ENCODE data around the gene PELI2.

PELI2 gene

GRCh38 chr14:56299306-56299984, 181.2 kb downstream of the PELI2 start:
- no peak for DNase-seq (ENCODE audit: low read depth in 2 of 2)

GRCh38 chr14:56300495-56300894, 182.3 kb downstream of the PELI2 start:
- peak; percentile 49 to 55 for DNase-seq (ENCODE audit: low read depth in 2 of 2)

- DNase-seq (ENCODE audit: low read depth in 2 of 2), result no peak
Observed at GRCh38 chr14:56304456-56304855, 186.2 kb downstream of the PELI2 start.

GRCh38 chr14:56309198-56309597, 191.0 kb downstream of the PELI2 start:
- DNase-seq (ENCODE audit: low read depth in 2 of 2), result no peak

DNA sequence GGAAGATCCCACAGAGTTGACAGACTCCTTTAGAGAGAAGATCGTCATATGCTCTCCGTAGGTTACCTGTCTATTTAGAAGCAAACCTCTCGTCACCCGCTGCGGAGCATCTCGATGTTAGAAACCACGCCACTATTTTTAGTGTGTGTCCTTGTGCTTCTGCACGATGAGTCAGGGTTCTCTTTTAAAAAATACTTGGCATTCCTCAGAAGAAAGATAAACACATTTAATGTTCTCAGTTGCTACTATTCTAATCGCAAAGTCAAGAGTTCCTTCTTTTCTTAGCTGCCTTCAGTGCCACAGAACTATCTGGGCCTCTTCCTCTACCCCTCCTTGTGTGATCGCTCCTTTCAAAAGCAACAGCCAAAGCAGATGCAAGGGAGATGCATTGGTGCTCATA, 192.4 kb downstream of the PELI2 start:
- no peak for DNase-seq (ENCODE audit: low read depth in 2 of 2)

DNA sequence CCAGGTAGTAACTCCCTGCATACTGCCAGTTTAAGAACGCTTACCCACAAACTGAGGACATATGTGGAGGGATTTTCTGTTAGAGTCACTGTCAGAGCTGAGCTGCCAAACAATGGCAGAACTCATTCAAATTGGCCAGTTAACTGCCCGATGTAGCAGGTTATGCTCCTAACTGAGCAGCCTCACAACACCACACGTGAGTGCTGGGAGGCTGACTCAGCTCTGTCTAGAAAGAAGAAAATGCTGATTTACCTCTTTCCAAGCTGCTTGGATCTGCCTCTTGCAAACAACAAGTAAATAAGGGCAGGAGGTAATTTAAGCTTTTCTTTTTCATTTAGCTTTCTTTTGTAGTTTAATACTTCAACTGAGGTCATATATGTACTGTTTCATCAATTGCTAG, 195.6 kb downstream of the PELI2 start:
- DNase-seq (ENCODE audit: low read depth in 2 of 2), result no peak

GRCh38 chr14:56318393-56319115, 200.3 kb downstream of the PELI2 start:
- no peak for DNase-seq (ENCODE audit: low read depth in 2 of 2)

DNA sequence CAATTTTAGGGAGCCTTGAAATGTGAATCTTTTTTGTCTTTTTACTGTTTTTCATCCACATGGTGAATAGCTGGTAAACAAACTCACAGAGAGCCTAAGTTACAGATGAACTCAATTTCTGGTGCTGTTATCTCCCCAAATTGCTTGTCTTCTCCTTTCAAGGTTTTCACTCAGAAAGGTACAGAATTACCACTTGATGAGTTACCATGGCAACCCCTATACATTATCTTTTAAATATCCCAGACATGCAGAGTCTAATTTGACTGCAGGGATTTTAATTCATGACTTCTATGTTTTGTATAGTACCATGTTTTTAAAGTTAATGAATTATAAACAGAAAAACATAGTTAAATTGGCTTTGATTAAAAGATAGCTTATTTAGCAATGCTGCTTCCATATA, 203.7 kb downstream of the PELI2 start:
- DNase-seq (ENCODE audit: low read depth in 2 of 2), result no peak

GRCh38 chr14:56322531-56322930, 204.3 kb downstream of the PELI2 start:
- no peak for DNase-seq (ENCODE audit: low read depth in 2 of 2)

- DNase-seq (ENCODE audit: low read depth in 2 of 2), result no peak
Observed at GRCh38 chr14:56324454-56324853, 206.2 kb downstream of the PELI2 start.

- DNase-seq (ENCODE audit: low read depth in 2 of 2), result peak; percentile 89 to 92
Observed at GRCh38 chr14:56324856-56325699, 206.9 kb downstream of the PELI2 start.

DNA sequence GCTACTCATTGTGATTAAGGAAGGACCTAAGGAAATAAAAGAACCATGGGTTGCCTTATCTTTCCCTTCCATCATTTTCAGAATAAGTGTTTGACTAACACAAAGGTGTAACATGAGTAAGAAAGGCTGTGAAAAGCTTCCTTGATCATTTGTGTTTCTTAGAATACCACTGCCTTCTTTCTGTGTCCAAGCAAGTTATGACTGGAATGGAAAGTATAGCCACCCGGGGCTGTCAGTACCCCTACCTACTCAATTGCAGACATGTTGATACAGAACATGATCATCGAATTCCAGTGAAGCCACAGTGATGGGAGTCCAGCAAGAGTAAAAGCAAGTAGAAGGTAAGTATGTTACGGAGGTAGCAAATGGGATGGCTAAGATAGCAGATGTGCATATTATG, 209.8 kb downstream of the PELI2 start:
- DNase-seq (ENCODE audit: low read depth in 2 of 2), result no peak

GRCh38 chr14:56331592-56332216, 213.5 kb downstream of the PELI2 start:
- no peak for DNase-seq (ENCODE audit: low read depth in 2 of 2)

DNA sequence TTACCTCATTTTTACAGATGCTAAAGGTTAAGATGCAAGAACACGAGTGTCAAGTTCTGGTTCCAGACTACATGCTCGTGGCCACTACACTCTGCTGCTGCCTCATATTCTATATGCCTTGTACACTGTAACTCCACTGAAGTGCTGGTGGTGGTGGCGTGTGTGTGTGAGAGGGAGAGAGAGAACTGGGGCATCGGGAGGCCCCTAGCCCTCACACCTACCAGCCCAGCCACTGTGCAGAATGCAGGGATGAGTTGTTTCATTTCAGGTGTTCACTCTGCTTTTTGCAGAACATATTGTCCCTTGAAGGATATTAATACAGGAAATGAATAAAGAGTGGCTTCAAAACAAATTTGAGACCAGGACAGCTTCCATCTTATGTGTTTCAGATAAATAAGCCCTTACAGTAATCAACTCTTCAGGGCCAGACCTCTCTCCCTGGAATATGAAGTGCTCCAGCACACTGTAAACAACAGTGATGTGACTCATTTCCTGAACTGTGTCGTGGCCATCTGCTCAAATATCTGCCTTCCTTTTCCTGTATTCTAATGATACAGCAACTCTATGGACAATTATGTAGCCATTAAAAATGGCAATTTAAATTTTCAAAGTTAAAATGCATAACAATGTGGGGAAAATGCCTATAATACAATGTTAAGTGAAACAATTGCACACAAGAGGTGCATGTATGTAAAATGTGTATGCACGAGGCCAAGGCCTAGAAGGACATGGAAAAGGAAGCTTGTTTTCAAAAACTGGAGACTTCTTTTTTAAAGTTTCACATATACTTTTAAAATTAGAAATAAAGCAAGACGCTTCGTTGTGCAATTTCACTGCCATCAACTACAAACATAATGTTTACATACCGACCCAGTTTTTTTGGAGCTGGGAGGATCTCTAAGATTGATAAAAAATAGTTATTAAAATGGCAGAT, 215.4 kb downstream of the PELI2 start:
- no peak for DNase-seq (ENCODE audit: low read depth in 2 of 2)

GRCh38 chr14:56334458-56334857, 216.2 kb downstream of the PELI2 start:
- no peak for DNase-seq (ENCODE audit: low read depth in 2 of 2)

GRCh38 chr14:56338674-56339073, 220.5 kb downstream of the PELI2 start:
- DNase-seq (ENCODE audit: low read depth in 2 of 2), result no peak

DNA sequence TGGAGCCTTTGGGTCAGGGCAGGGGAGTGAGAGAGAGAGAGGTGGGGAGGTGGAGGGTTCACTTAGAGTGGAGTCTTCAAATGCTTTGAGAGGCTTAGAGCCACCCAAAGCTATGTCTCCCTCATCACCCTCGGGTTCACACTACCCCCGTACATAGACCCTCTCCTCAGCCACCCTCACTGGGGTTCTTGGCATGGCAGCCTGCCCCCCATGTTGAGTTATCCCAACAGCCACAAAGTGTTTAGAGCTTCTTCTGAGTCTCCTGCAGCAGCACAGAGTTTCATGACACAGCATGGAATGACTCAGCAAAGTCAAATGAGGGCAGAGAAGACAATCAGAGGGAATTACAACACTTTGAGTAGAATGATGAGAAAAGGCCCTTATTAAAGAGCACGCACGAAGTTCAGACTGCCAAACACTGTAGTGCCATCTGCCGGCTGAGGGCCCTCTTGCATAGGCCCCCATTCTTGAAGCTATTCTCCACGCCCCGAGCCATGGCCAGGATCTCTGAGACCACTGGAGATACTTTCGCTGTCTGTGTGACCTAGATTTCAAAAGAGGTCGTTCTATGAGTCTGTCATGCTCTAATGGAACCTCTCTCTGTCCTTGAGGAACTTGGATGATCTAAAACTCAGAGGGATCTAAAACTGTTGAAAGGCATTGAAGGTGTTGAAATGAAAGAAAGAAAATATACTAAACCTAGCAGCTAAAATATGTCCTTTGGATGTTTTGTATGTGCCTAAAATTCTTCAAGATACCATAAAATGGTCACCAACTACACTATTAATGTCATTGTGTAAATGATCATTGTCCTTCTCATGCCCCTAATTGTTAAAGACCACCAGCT, 221.9 kb downstream of the PELI2 start:
- peak; percentile 92 to 93 for DNase-seq (ENCODE audit: low read depth in 2 of 2)

DNA sequence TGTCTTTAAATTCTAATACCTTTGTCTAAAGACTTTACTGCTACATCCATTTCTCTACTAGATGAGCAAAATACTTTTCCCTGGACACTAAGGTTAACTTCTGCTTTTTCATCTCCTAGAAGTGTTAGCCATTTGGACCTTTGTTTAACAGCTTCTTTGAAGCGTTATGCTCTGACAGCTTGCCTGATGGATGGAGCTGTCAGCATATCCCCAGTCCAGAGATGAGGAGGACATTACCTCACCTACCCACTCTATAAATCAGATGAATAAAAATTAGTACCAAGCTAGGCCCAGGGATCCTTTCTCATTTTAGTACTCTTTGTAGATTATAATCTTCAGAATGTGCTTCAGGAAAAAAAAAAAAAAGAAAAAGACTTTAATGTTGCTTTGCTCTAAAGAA, 222.7 kb downstream of the PELI2 start:
- no peak for DNase-seq (ENCODE audit: low read depth in 2 of 2)

GRCh38 chr14:56341766-56342493, 223.7 kb downstream of the PELI2 start:
- no peak for DNase-seq (ENCODE audit: low read depth in 2 of 2)
